HG03442 (cell line): ENCODE data around the gene TMEM108.

ENCODE experiments used
- ATAC-seq: cut with Tn5 transposase; IDR thresholded peaks from one replicate; pipeline ENCODE4 v1.9.1; 2021; ENCODE audit warnings: mild to moderate bottlenecking, moderate library complexity; ENCODE audit not compliant: unreplicated experiment

The TMEM108 gene

GRCh38 chr3:133209871-133210550 lies 171.8 kb downstream of the TMEM108 start:
- no peak for ATAC-seq

GRCh38 chr3:133210656-133211055 lies 172.5 kb downstream of the TMEM108 start:
- no peak for ATAC-seq

- peak; percentile 92 for ATAC-seq
Observed at GRCh38 chr3:133211449-133211848, 173.3 kb downstream of the TMEM108 start.

- ATAC-seq: no peak
Observed at GRCh38 chr3:133211856-133212255, 173.7 kb downstream of the TMEM108 start.

GRCh38 chr3:133213937-133214336 lies 175.7 kb downstream of the TMEM108 start:
- ATAC-seq: no peak

DNA sequence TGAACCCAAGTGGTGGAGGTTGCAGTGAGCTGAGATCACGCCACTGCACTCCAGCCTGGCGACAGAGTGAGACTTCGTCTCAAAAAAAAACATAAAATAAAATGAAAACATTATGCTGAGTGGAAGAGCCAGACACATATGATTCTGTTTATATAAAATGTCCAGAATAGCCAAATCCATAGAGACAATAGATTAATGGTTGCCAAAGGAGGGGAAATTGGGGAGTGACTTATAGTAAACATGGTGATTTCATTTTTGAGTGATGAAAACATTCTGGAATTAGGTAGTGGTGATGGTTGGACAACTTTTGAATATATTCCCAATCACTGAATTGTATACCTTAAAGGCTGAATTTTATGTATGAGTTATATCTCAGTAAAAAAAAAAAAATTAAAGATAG lies 189.6 kb downstream of the TMEM108 start:
- ATAC-seq: no peak

DNA sequence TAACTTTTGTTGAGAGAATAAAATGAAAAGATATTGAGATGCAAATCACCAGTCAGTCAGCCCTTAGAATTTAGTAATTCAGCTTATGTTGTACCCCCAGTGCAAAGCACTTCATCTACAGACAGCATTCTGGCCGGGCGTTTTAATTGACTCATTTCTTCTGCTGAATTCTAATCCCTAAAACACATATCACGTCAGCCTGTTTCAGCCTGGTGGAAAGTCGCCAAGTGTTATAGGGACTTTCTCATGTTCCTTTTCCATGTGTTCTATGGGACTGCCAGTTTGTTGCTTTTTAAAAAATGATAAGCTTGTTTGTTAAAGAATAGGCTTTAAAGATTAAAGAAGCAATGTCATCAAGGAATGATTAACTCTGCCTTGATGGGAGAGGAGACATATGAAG lies 192.0 kb downstream of the TMEM108 start:
- no peak for ATAC-seq

DNA sequence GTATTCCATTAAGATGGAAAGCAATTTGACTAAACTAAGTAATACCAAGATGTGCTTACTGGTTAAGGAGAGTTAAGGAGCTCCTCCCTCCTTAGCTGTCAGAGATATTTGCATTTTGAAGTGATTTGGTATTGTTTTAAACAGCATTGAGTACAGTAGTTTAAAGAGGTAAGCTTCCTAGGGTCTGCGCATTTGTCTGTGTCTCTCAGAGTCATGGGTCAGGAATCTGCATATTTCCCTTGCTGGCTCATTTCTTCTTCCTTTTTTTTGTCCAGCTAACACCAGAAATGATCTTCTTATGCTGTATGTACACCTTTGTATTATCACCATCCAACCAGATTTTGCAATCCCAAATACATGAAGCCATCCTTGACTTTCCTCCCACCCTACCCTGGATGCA lies 198.7 kb downstream of the TMEM108 start:
- no peak for ATAC-seq

DNA sequence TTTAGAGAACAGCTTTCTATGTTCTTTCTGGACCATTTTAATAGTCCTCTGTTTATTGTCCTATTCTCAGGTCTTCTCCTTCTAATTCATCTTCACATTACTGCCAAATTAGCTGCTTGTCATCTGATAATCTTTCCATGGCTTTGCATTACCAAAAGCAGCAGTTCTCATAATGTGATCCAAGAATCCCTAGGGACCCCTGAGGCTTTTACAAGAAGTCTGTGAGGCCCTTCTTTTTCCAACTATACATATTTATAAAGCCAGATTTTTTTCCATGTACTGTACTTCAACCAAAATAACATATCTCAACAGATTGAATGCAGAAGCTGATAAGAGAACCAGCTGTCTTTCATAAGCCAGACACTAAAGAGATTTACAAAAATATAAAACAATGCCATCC lies 199.2 kb downstream of the TMEM108 start:
- ATAC-seq: no peak

GRCh38 chr3:133238015-133238414 lies 199.8 kb downstream of the TMEM108 start:
- ATAC-seq: no peak

DNA sequence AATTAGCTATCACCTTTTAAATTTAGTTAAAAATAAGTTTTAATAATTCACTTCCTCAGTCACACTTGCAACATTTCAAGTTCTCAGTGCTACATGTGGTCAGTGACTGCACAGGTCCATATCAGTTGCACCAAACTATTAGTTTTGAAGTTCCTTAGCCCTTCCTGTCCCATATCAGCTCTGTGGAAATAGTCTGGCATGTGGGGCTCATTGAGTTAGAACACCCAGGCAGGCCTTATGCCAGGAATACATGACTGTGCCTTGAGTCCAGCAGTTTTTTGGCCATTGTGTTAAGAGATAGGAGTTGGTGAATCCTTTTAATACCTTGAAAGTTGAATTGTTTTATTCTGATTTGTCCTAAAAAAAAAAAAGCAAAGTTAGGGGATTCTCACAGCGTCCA lies 207.9 kb downstream of the TMEM108 start:
- no peak for ATAC-seq

DNA sequence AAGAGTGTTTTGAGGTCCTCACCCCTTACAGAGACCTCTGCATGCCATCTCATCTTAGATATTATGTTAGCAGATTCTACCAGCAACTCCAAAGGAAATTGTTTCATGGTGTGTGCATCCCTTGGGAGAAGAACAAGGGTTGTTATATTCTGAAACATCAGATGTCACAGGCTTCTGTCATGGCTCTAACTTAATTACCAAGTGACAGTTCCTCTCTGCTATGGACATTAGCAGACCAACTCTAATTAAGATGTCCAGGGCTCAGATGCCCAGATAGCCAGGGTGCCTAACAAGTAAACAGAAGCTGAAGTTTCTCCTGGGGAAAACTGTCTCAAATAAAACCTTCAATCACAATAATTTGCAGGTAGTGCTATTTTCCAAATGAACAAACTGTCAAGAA lies 208.6 kb downstream of the TMEM108 start:
- ATAC-seq: no peak

DNA sequence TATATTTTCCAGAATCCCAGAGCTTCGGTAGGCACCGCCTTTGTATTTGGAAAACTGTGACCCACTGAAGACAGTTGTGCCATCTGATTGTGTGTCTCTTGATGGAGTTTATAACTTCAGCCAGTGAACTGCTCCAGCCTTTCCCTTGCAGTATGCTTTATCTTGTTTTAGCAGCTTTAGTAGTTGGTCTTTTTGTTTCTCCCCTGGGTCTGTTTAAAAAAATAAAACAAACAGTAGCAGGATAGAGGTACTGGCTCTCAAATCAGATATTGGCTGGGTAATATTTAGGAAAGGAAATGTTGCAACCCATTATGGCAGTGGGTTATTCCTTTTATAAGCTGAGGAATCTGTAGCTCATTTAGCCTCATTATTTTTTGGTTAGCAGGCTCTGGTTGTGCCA lies 210.2 kb downstream of the TMEM108 start:
- no peak for ATAC-seq

- ATAC-seq: no peak
Observed at GRCh38 chr3:133249490-133249889, 211.3 kb downstream of the TMEM108 start.

DNA sequence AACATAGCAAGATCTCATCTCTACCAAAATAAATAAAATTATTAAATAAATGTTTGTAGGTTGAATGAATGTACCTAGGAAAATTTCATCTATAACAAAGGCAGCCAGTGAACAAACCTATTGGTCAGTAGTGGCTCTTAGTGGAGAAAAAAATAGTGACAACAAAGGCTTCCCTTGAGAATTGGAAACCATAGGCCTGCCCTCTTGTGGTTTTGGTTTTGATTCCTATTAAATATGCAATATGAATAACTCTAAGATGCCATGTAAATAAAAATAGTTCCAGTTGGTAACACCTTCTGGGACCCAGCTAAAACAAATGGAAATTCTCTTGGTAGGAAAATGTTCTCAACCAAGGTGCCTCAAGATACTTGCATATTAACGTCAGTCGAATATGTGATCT lies 216.0 kb downstream of the TMEM108 start:
- ATAC-seq: no peak

GRCh38 chr3:133254716-133255115 lies 216.5 kb downstream of the TMEM108 start:
- ATAC-seq: no peak

- ATAC-seq: peak; percentile 77
Observed at GRCh38 chr3:133256787-133257483, 218.7 kb downstream of the TMEM108 start.

DNA sequence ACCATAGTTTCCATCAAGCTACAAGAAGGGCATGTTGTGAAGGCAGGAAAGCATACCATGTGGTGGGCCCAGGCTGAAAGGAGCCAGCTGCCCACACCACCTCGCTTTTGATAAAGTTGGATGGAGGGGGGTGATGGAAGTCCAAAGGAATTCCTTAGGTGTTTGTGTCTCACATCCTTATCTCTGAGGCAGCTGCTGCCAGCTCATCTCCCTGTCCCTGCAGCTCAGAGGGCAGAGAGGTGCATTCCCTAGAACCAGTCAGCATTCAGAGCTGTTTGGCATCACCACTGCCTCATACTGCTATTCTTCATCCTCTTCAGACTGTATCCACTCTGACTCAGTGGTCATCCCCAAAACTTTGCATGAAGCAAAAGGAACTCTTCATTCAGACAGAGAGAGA lies 220.2 kb downstream of the TMEM108 start:
- no peak for ATAC-seq

DNA sequence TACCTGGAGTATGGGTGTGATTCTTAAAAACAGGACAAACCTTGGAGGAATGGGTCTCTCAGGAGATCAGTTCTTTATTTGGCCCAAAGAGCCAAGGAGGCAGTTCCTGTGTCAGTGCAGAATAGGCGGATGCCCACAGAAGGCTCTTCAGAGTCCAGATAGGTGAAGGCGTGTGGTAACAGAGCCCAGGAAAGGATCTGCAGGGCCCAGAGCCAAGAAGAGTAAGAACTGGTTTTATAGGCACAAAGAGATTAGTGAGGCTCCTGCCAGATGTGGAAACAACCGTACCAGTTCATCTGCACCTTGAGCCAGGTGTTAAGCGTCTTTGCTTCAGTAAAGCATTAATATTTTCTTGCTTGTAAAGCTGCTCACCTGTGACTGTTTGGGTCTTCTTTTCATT lies 221.6 kb downstream of the TMEM108 start:
- no peak for ATAC-seq

DNA sequence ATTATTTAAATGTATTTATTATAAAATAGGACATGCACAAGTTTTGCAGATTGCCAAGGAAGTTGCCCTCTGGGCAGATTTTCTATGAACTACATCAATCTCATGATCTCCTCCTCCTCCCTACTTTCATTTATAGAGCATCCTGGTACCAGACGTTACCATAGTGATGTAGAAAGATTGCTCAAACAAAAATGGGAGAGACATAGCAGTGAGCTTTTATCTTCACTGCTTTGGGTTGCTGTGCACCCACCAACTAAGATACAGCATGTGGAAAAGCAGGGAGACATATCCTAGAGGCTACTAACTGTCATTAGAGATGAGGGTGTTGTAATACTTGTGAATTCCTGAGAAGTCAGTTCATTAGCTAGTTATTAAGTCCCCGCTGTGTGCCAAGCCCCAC lies 224.1 kb downstream of the TMEM108 start:
- no peak for ATAC-seq

DNA sequence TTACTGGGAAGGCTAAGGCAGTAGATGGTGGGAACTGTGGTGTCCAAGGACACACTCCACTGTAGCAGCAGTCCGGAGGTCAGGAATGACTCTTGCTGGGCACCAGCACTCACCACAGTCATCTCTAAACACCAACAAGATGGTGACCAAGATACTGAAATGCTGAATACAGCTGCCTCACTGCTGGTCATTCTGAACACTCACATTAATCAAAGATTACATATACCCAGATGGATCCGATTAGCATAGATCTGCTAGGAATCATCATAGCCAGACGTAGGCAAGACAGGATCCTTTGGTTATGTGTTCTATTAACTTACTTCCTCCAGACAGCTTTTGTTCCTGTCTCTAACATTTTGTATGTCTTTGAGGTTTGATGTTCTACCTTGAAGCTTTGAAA lies 226.7 kb downstream of the TMEM108 start:
- no peak for ATAC-seq

- no peak for ATAC-seq
Observed at GRCh38 chr3:133268726-133269134, 230.5 kb downstream of the TMEM108 start.

- no peak for ATAC-seq
Observed at GRCh38 chr3:133269393-133269792, 231.2 kb downstream of the TMEM108 start.
